ENCODE results near the gene ENAH.

ENAH gene

DNA sequence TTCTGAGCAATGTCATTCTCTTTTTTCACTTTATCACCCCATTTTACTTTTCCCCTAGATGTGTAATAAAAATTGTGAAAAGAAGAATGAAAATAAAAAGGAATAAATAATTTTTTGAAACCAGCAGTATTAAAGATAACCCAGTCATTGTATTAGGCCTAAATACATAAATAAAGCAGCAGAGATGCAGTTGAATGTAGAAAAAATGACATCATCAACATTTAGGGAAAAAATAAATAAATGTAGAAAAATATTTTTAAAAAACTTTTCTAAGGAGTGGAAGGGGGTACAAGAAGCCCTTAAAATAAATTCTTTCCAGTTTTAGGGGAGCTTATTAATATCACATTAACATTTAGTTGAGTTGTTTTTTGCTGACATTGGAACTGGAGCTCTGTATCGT lies 15.3 kb upstream of the ENAH start:
- Histone ChIP-seq H3K27ac (ENCODE audit: low read depth, low read length, poor library complexity, severe bottlenecking) (no peak overlapping the region), H3K4me2 (ENCODE audit: low read length) (no peak overlapping the region), H3K9ac (ENCODE audit: low read length) (no peak overlapping the region), H3K4me1 (ENCODE audit: insufficient read depth, low read length, severe bottlenecking) (no peaks in the 10 kb centered on the region), H3K9me3 (ENCODE audit: low read length) (no peaks in the 10 kb centered on the region), H4K20me1 (ENCODE audit: insufficient read depth, low read length) (no peaks in the 10 kb centered on the region), H3K79me2 (ENCODE audit: insufficient read depth, low read length) (no peaks in the 10 kb centered on the region), H3K27me3 (ENCODE audit: insufficient read depth, low read length) (no peaks in the 10 kb centered on the region; the same call in 1 of the 2 replicates), H3K4me3 (ENCODE audit: low read depth, low read length, poor library complexity, severe bottlenecking) (no peak overlapping the region), H3K36me3 (ENCODE audit: insufficient read depth, low read length) (no peaks in the 10 kb centered on the region), H3K9me2 (ENCODE audit: low read depth, low read length) (no peaks in the 10 kb centered on the region), H3F3A (ENCODE audit: insufficient read depth, low read length) (no peaks in the 10 kb centered on the region), H2AFZ (ENCODE audit: low read length) (no peak overlapping the region)
- TF ChIP-seq EZH2 (IDR thresholded peaks at IDR 0.05; ENCODE audit: borderline replicate concordance, low read length), result no peak

DNA sequence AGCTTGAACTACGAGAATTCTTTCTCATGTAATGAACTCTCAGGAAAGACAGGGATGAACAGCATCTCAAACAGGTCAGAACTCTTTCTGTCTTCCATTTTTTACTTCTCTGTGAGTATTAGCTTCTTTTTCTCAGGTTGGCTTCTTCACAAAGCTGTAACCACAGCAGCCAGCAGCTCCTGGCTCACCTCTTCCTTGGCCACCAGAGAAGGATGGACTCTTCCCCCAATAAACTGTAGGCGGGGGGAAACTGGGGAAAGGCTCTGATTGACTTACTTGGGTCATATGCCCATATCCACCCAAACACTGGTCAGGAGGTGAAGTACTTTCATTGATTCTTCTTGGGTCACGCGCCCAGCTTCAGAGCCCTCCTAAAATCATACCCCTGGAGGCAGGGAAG lies 14.4 kb upstream of the ENAH start:
- Histone ChIP-seq H3K4me2 (ENCODE audit: low read length) (no peak overlapping the region), H3K27me3 (ENCODE audit: insufficient read depth, low read length) (peaks cover under 1% of the 10 kb centered on the region; the same call in 1 of the 2 replicates), H3K36me3 (ENCODE audit: insufficient read depth, low read length) (no peaks in the 10 kb centered on the region), H3K9me3 (ENCODE audit: low read length) (no peaks in the 10 kb centered on the region), H3K79me2 (ENCODE audit: insufficient read depth, low read length) (no peaks in the 10 kb centered on the region), H3K4me3 (ENCODE audit: low read depth, low read length, poor library complexity, severe bottlenecking) (no peak overlapping the region), H3F3A (ENCODE audit: insufficient read depth, low read length) (no peaks in the 10 kb centered on the region), H3K9me2 (ENCODE audit: low read depth, low read length) (no peaks in the 10 kb centered on the region), H3K27ac (ENCODE audit: low read depth, low read length, poor library complexity, severe bottlenecking) (no peak overlapping the region), H2AFZ (ENCODE audit: low read length) (no peak overlapping the region), H3K9ac (ENCODE audit: low read length) (no peak overlapping the region), H3K4me1 (ENCODE audit: insufficient read depth, low read length, severe bottlenecking) (no peaks in the 10 kb centered on the region), H4K20me1 (ENCODE audit: insufficient read depth, low read length) (no peaks in the 10 kb centered on the region)
- TF ChIP-seq CTCF (IDR thresholded peaks at IDR 0.05; ENCODE audit: low read length) (no peak), EZH2 (IDR thresholded peaks at IDR 0.05; ENCODE audit: borderline replicate concordance, low read length) (no peak)

DNA sequence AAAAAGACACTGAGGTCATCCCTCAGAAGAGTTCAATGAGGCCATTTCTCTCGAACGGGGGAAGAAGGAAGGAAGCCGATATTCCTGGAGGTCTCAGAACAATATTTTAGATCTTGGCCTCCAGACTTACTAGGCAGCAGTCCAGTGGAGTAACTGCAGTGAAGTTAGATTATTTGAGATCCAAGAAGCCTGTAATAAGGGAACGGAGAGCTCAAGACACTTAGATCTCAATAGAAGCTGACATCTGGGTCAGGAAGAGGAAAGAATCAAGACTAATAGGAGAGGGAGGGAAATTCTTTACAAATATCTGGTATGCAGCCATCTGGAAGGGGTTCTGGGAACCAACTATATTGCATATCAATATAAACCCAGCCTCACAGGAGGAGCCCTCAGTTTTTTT lies 13.6 kb upstream of the ENAH start:
- Histone ChIP-seq H3K9me2 (ENCODE audit: low read depth, low read length) (no peaks in the 10 kb centered on the region), H3K4me3 (ENCODE audit: low read depth, low read length, poor library complexity, severe bottlenecking) (no peak overlapping the region), H3K4me2 (ENCODE audit: low read length) (no peak overlapping the region), H3K9ac (ENCODE audit: low read length) (no peak overlapping the region), H3K36me3 (ENCODE audit: insufficient read depth, low read length) (no peaks in the 10 kb centered on the region), H2AFZ (ENCODE audit: low read length) (no peak overlapping the region), H3K27me3 (ENCODE audit: insufficient read depth, low read length) (peaks cover 7% of the 10 kb centered on the region; the same call in 1 of the 2 replicates), H3K27ac (ENCODE audit: low read depth, low read length, poor library complexity, severe bottlenecking) (no peak overlapping the region), H3K4me1 (ENCODE audit: insufficient read depth, low read length, severe bottlenecking) (no peaks in the 10 kb centered on the region), H3F3A (ENCODE audit: insufficient read depth, low read length) (no peaks in the 10 kb centered on the region), H4K20me1 (ENCODE audit: insufficient read depth, low read length) (no peaks in the 10 kb centered on the region), H3K79me2 (ENCODE audit: insufficient read depth, low read length) (no peaks in the 10 kb centered on the region), H3K9me3 (ENCODE audit: low read length) (no peaks in the 10 kb centered on the region)
- no peak for TF ChIP-seq CTCF (IDR thresholded peaks at IDR 0.05; ENCODE audit: low read length)
- TF ChIP-seq EZH2 (IDR thresholded peaks at IDR 0.05; ENCODE audit: borderline replicate concordance, low read length), result no peak

GRCh38 chr1:225664762-225665161 lies 11.8 kb upstream of the ENAH start:
- Histone ChIP-seq H3K79me2 (ENCODE audit: insufficient read depth, low read length) (no peaks in the 10 kb centered on the region), H3K9me3 (ENCODE audit: low read length) (no peaks in the 10 kb centered on the region), H3K4me3 (ENCODE audit: low read depth, low read length, poor library complexity, severe bottlenecking) (no peak overlapping the region), H3K9ac (ENCODE audit: low read length) (no peak overlapping the region), H3K9me2 (ENCODE audit: low read depth, low read length) (no peaks in the 10 kb centered on the region), H3K36me3 (ENCODE audit: insufficient read depth, low read length) (no peaks in the 10 kb centered on the region), H4K20me1 (ENCODE audit: insufficient read depth, low read length) (no peaks in the 10 kb centered on the region), H3K4me2 (ENCODE audit: low read length) (no peak overlapping the region), H3F3A (ENCODE audit: insufficient read depth, low read length) (no peaks in the 10 kb centered on the region), H2AFZ (ENCODE audit: low read length) (no peak overlapping the region), H3K4me1 (ENCODE audit: insufficient read depth, low read length, severe bottlenecking) (no peaks in the 10 kb centered on the region), H3K27me3 (ENCODE audit: insufficient read depth, low read length) (peaks cover 7% of the 10 kb centered on the region; the same call in 1 of the 2 replicates), H3K27ac (ENCODE audit: low read depth, low read length, poor library complexity, severe bottlenecking) (no peak overlapping the region)
- TF ChIP-seq EZH2 (IDR thresholded peaks at IDR 0.05; ENCODE audit: borderline replicate concordance, low read length), result no peak
- TF ChIP-seq CTCF (IDR thresholded peaks at IDR 0.05; ENCODE audit: low read length), result no peak
